Activated T-cell treated with anti-CD3 and anti-CD28 coated beads for 1 hour (primary cell): ENCODE measurements around the gene NME8.

ENCODE experiments used
- DNase-seq: peaks from one replicate; pipeline ENCODE4 v3.0.0-alpha.2; 2020; ENCODE audit warnings: low read depth

Gene NME8

GRCh38 chr7:37901236-37901827, 52.9 kb downstream of the NME8 start:
- no peak for DNase-seq

GRCh38 chr7:37901890-37902524, 53.6 kb downstream of the NME8 start:
- no peak for DNase-seq

GRCh38 chr7:37908221-37908788, 59.9 kb downstream of the NME8 start:
- DNase-seq: no peak

- no peak for DNase-seq
These were observed 64.4 kb downstream of the NME8 start for GRCh38 chr7:37912756-37913155.

GRCh38 chr7:37915438-37915837, 67.0 kb downstream of the NME8 start:
- no peak for DNase-seq

GRCh38 chr7:37916017-37916672, 67.7 kb downstream of the NME8 start:
- DNase-seq: no peak

- no peak for DNase-seq
These were observed 68.6 kb downstream of the NME8 start, which contains the start of gene SFRP4 for GRCh38 chr7:37916673-37917660. SFRP4 (minus strand) TSS chr7:37916817; CDS start chr7:37916537, 280 bp downstream.

- no peak for DNase-seq
These were observed 70.1 kb downstream of the NME8 start for GRCh38 chr7:37918526-37918925.

GRCh38 chr7:37920305-37920848, 72.0 kb downstream of the NME8 start, which contains the start of gene EPDR1:
EPDR1 (plus strand) TSS chr7:37920640; CDS start chr7:37920940, 300 bp downstream.
- no peak for DNase-seq

GRCh38 chr7:37920849-37921805, 72.7 kb downstream of the NME8 start:
- no peak for DNase-seq

GRCh38 chr7:37921876-37922275, 73.5 kb downstream of the NME8 start:
- DNase-seq: no peak

GRCh38 chr7:37923996-37924395, 75.6 kb downstream of the NME8 start:
- no peak for DNase-seq

- no peak for DNase-seq
These were observed 76.2 kb downstream of the NME8 start for GRCh38 chr7:37924491-37925041.

- DNase-seq: no peak
These were observed 77.2 kb downstream of the NME8 start for GRCh38 chr7:37925620-37926019.

- no peak for DNase-seq
These were observed 79.5 kb downstream of the NME8 start for GRCh38 chr7:37927773-37928444.

GRCh38 chr7:37928878-37929277, 80.5 kb downstream of the NME8 start:
- no peak for DNase-seq

GRCh38 chr7:37930226-37930948, 82.0 kb downstream of the NME8 start:
- DNase-seq: no peak

- no peak for DNase-seq
These were observed 84.1 kb downstream of the NME8 start for GRCh38 chr7:37932543-37932942.
